Heart right ventricle (tissue), 16 donors: ENCODE results near the gene IRF5. TPM values are rescaled to one million over a fixed set of nuclear protein-coding genes. Genes with fewer than 3 reads are reported as not detected.

Source experiments
- ATAC-seq, 8 donors: fragments of 200-7000 bp; cut with Tn5 transposase; one replicate each; pipeline ENCODE4 v1.9.1; 2020; ENCODE audit warnings: mild to moderate bottlenecking in 8 of 8, moderate library complexity in 8 of 8, moderate number of reproducible peaks in 1 of 8
- DNase-seq, 2 donors: peaks; one replicate each; pipeline ENCODE4 v3.0.0-alpha.2; 2020
- H3K27ac ChIP-seq, 10 donors: fragments of 200-600 bp; sonication (generic) in 2 of 10; one replicate each; pipeline versions ENCODE4 v1.5.0 to v1.8.0; 2020 to 2022; ENCODE audit warnings: mild to moderate bottlenecking in 3 of 10
- H3K27me3 ChIP-seq, 7 donors: fragments of 200-600 bp; one replicate each; pipeline ENCODE4 v1.8.0; 2021 to 2022; ENCODE audit warnings: mild to moderate bottlenecking in 2 of 7
- H3K36me3 ChIP-seq, 9 donors: fragments of 200-600 bp; sonication (generic) in 1 of 9; one replicate each; pipeline versions ENCODE4 v1.5.0 to v1.8.0; 2020 to 2022; ENCODE audit warnings: mild to moderate bottlenecking in 2 of 9
- H3K4me1 ChIP-seq, 9 donors: fragments of 200-600 bp; sonication (generic) in 1 of 9; one replicate each; pipeline versions ENCODE4 v1.5.0 to v1.8.0; 2020 to 2022; ENCODE audit warnings: mild to moderate bottlenecking in 4 of 9
- H3K4me3 ChIP-seq, 10 donors: fragments of 200-600 bp; sonication (generic) in 2 of 10; one replicate each; pipeline versions ENCODE4 v1.5.0 to v1.8.0; 2020 to 2022; ENCODE audit warnings: mild to moderate bottlenecking in 7 of 10, moderate library complexity in 2 of 10
- H3K9me3 ChIP-seq, 11 donors: fragments of 200-600 bp in 10 of 11; sonication (generic) in 2 of 11; one replicate each; pipeline versions ENCODE4 v1.5.0 to v1.8.0; 2013 to 2022; ENCODE audit warnings: mild to moderate bottlenecking in 2 of 11, control low read depth in 1 of 11, moderate library complexity in 1 of 11
- CTCF ChIP-seq, 9 donors: fragments of 200-600 bp; sonication (generic) in 2 of 9; IDR thresholded peaks; one replicate each; pipeline versions ENCODE4 v1.5.0 to v1.8.0; 2021 to 2022; ENCODE audit warnings: antibody characterized with exemption in 9 of 9, mild to moderate bottlenecking in 5 of 9, moderate library complexity in 1 of 9
- WGBS, 2 donors: extraction: QIAGEN DNeasy Blood & Tissue Kit; methylation state at CpG; one replicate each; pipeline ENCODE4 v1.1.7; 2013; ENCODE audit warnings: inconsistent platforms in 1 of 2; 5-methylcytosine and 5-hydroxymethylcytosine counted together
- intact Hi-C, 10 donors: fragments of 100-400 bp; cut with DNase I; formaldehyde crosslinking; loops; one replicate each; pipeline versions ENCODE4 v1.11.1 to v1.14.2; 2022
- polyA plus RNA-seq, 2 donors: library from polyadenylated mRNA; stranded (reverse); fragments of 200-250 nt; gene quantifications; one replicate each; pipeline ENCODE4 v1.2.3, GENCODE V29; 2013
- total RNA-seq, 10 donors: library from RNA; stranded (reverse); fragmentation: NEBNext Ultra II Directional in 3 of 10; extraction: Animal tissue kit (Norgen Biotek cat#: 25700) in 3 of 10; gene quantifications; one replicate each; pipeline versions ENCODE4 v1.2.1 to v1.2.4, GENCODE V29; 2021 to 2023
- donor health status: Arrhythmogenic right ventricular cardiomyopathy.
- donor health status: ischemic (EF 13 %, LVEDD 7.1; RV severe dilation, severe dysfunction).
- donor health status: healthy with polysubstance abuse.
- donor health status: DM: no; HTN: yes; CAD: no.
- donor health status: DM: no; HTN: no; CAD: no.
- donor health status: ischemic (EF 25% LVEDD 6.9; RV normal size, moderate dysfunction).
- donor health status: ischemic (EF 25% LVEDD 5.7; RV mildly dilated, moderate dysfunction).
- donor health status: healthy.
- donor health status: DM: yes; HTN: yes; CAD: no.
- donor health status: Ischemic cardiomyopathy.
- donor health status: ischemic (EF 35%, LVEDD 5.7; RV mildly dilated, moderate dysfunction).
- donor health status: nonischemic (EF 11% LVEDD 7.7; RV severe dilation, severe dysfunction).
- donor health status: DM: yes; HTN: yes; CAD: no.
- donor health status: PGD.
- donor health status: ischemic (EF 29% LVEDD 5.4; RV normal size, mild dysfunction).
- donor health status: nonischemic (EF 23%, LVEDD 6.1; RV moderate dilation, normal function).

IRF5 gene
- total and polyA plus RNA-seq, 12 donors = 0.46 to 6.6 (median 1.5) TPM

- intact Hi-C loops = loop anchor here in 1 of 10 donors (10.0 kb wide), 1 partner anchor 235 kb away; no protein-coding TSS in a partner anchor
- no peak for TF ChIP-seq CTCF (IDR thresholded peaks at IDR 0.05)
- Histone ChIP-seq H3K9me3 (peaks cover 0 to 14% (median 0%) of the 10 kb centered on the region in 11 donors), H3K4me3 (no peak overlapping the region), H3K4me1 (no peaks in the 10 kb centered on the region), H3K36me3 (no peaks in the 10 kb centered on the region), H3K27ac (no peak overlapping the region), H3K27me3 (peaks cover 0 to 6% (median 0%) of the 10 kb centered on the region in 7 donors)
- DNase-seq (no peak), ATAC-seq (no peak)
These were observed 38.3 kb upstream of the IRF5 start for GRCh38 chr7:128899392-128899791.

GRCh38 chr7:128900237-128900636, 37.5 kb upstream of the IRF5 start:
- WGBS, 2 donors = 58 to 64% methylated on average over 1 of the region's 1 CpG
- Histone ChIP-seq H3K36me3 (no peaks in the 10 kb centered on the region), H3K4me1 (no peaks in the 10 kb centered on the region), H3K4me3 (no peak overlapping the region), H3K9me3 (peaks cover 0 to 14% (median 0%) of the 10 kb centered on the region in 11 donors), H3K27ac (no peak overlapping the region), H3K27me3 (peaks cover 0 to 12% (median 0%) of the 10 kb centered on the region in 7 donors)
- intact Hi-C loops = loop anchor here in 5 of 10 donors (5.0 to 10.0 kb wide), 3 partner anchors 192 to 315 kb away; no protein-coding TSS in a partner anchor
- DNase-seq (no peak), ATAC-seq (no peak)
- no peak for TF ChIP-seq CTCF (IDR thresholded peaks at IDR 0.05)

- H3K27ac ChIP-seq = no peak overlapping the region
- intact Hi-C loops = loop anchor here in 6 of 10 donors (2.0 to 10.0 kb wide), 4 partner anchors 186 to 312 kb away; no protein-coding TSS in a partner anchor
- H3K9me3 ChIP-seq = peaks cover 0 to 14% (median 0%) of the 10 kb centered on the region in 11 donors
- H3K36me3 ChIP-seq = no peaks in the 10 kb centered on the region
- DNase-seq (no peak), ATAC-seq (peak in 3 of 8 donors; percentile 17 to 38 (median 21))
- H3K4me1 ChIP-seq = no peaks in the 10 kb centered on the region
- 76 to 82% methylated on average over 12 of the region's 12 CpGs for WGBS, 2 donors
- no peak overlapping the region for H3K4me3 ChIP-seq
- TF ChIP-seq CTCF (IDR thresholded peaks at IDR 0.05) = no peak
- H3K27me3 ChIP-seq = peaks cover 0 to 34% (median 16%) of the 10 kb centered on the region in 7 donors
These were observed 34.8 kb upstream of the IRF5 start for GRCh38 chr7:128902761-128903585.

- ATAC-seq = peak in 4 of 8 donors; percentile 32 to 40 (median 34)
- intact Hi-C loops = loop anchor here in 9 of 10 donors (1.0 to 10.0 kb wide), 6 partner anchors 185 to 311 kb away; no protein-coding TSS in a partner anchor
These were observed 33.9 kb upstream of the IRF5 start for GRCh38 chr7:128903621-128904361.

More at GRCh38 chr7:128903621-128904361, 33.9 kb upstream of the IRF5 start:
- no peak for TF ChIP-seq CTCF (IDR thresholded peaks at IDR 0.05)
- Histone ChIP-seq H3K27me3 (peaks cover 0 to 42% (median 23%) of the 10 kb centered on the region in 7 donors), H3K4me1 (no peaks in the 10 kb centered on the region), H3K27ac (no peak overlapping the region), H3K9me3 (peaks cover 0 to 13% (median 0%) of the 10 kb centered on the region in 11 donors), H3K4me3 (no peak overlapping the region), H3K36me3 (no peaks in the 10 kb centered on the region)
- WGBS, 2 donors = 84 to 85% methylated on average over 14 of the region's 14 CpGs
- no peak for DNase-seq
